ENCODE measurements around the gene PAXX.
A peak's percentile ranks its signal among the peaks of the same experiment; 100 is the strongest.
"Not testable (repeated sequence)": the region's sequence is repeated elsewhere in the genome, so short reads cannot be mapped to it uniquely, and the experiment has no call there.

The PAXX gene

GRCh38 chr9:137032858-137033257 lies 40.6 kb downstream of the PAXX start:
- no peak for DNase-seq

GRCh38 chr9:137033481-137033880 lies 41.3 kb downstream of the PAXX start:
- not testable (repeated sequence) for DNase-seq

DNA sequence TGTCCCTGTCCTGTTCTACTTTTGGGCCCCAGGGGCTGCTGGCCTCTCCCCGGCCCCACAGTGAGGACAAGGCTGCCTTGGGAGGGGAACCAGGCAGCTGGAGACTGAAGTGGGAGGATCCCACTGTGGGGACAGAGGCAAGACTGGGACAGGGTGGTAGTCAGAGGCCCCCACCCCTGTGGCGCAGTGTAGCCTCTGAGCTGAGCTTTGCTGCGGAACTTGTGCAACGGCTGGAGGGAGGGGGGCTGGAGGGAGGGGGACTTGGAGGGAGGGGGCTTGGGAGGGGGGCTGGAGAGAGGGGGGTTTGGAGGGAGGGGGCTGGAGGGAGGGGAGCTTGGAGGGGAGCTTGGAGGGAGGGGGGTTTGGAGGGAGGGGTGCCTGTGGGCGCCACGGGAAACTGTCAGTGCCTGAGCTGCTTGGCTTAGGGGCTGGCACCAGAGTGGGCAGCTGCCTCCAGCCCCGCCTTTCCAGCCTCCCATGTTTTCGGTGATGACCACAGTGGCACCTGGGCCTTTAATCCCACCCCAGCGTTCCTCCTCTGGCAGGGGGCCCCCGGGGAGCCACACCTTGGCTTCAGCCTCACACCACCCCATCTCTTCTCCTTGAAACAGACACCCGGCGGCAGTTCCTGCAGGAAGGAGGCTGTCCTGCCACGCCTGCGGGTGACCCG lies 42.0 kb downstream of the PAXX start:
- DNase-seq, result no peak

- peak; percentile 30 to 90 (median 73) for DNase-seq
Observed at GRCh38 chr9:137034709-137035506, 42.7 kb downstream of the PAXX start.

GRCh38 chr9:137035507-137035834 lies 43.2 kb downstream of the PAXX start:
- DNase-seq, result no peak

GRCh38 chr9:137035937-137036336 lies 43.7 kb downstream of the PAXX start:
- no peak for DNase-seq

DNA sequence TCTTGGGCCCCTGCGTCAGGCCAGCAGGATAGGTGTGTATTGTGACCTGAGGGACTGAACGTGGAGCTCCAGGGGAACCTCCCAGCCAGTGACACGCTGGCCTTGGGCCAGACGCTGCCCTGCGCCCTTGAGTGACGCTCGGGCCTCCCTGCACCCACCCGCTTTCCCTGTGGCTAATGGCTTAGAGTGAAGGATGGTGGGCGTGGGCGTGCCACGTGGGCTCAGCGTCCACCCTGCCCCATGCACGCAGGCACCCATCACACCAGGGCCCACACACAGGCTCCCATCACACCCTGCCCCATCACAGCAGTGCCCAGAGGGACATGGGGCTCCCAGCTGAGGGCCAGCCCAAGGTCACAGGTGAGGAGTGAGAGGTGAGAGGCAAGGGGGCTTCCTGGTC lies 44.8 kb downstream of the PAXX start:
- DNase-seq, result no peak

- DNase-seq, result no peak
Observed at GRCh38 chr9:137037483-137037882, 45.3 kb downstream of the PAXX start.

DNA sequence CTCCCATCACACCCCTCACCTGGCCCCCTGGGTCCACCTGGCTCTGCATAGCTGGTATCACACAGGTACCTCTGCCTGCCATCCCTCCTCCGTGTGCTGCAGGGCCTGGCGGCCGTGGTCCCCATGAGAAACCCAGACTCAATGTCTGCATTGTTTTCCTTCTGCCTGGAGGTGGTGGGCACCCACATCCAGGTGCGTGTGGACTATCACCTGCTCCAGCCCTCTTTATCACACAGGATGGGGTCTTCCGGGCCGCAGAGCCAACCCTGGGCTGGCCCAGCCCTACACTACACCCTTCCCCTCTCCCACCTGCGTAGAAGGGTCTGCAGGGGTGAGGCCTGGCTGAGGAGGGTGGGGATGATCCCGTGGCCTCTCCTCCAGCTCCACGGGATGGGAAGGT lies 46.7 kb downstream of the PAXX start:
- no peak for DNase-seq

DNA sequence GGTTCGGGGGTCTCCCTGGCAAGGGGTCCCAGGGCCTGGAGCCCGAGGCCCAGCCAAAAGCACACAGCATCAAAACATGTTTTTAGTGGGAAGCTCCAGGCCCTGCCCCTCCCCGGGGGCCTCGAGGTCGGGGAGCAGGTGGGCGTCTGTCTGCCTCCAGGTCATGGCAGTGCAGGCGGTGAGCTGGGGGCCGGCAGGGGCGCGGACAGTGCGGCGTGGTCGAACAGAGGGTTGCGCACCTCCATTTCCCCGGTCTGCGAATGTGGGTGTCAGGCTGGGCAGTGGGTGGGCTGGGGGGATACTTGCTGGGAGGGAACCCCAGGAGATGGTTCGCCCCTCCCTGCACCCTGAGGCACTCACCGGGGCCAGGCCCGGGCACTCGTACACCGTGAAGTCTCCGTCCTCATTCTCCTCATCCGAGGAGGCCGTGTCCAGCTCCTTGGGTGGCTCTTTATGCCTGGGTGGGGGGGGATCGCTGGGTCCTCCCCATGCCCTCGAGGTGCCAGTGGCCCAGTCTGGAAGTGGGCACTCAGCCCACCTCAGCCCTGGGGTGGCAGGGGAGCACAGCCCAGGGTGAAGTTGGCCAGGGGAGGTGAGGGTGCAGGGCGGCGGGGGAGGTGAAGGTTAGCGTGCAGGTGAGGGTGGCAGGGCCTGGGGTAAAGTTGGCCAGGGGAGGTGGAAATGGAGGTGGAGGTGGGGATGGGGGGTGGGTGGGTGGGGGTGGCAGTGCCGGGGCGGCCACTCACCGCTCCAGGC lies 47.6 kb downstream of the PAXX start:
- DNase-seq, result no peak

DNA sequence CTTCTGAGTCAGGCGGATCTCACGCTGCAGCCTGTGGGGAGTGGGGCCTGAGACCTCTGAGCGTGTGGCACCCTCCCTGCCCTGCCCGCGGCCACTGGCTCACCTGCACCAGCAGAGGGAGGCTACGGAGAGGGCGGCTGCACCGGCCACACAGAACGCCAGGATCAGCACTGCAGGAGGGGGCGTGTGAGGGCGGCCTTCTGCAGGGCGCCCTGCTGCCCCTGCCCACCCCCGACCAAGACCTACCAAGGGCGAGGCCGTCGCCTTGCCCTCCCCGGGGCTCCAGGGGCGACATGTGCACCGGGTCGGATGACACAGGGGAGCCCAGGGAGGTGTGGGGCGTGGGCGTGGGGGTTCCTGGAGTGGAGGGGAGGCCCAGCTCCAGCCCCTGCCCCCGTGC lies 48.3 kb downstream of the PAXX start:
- no peak for DNase-seq

DNA sequence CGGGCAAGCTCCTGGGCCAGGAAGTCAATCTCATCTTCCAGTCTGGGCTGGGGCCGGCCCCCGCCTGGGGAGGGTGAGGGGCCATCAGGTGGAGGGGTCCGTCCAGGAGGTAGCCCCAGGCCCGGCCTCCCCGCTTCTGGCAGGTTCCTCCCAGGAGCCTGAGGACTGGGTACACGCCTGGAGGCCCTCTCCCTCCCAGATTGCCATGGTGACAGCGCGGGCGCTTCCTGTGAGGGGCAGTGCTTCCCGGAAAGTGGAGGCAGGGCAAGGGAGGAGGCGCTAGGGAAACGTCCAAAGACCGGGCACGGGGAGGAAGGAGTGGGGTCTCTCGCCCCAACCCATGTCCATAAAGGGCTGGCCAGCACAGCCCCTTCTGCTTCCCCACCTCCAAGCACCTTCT lies 48.9 kb downstream of the PAXX start:
- DNase-seq, result no peak

DNA sequence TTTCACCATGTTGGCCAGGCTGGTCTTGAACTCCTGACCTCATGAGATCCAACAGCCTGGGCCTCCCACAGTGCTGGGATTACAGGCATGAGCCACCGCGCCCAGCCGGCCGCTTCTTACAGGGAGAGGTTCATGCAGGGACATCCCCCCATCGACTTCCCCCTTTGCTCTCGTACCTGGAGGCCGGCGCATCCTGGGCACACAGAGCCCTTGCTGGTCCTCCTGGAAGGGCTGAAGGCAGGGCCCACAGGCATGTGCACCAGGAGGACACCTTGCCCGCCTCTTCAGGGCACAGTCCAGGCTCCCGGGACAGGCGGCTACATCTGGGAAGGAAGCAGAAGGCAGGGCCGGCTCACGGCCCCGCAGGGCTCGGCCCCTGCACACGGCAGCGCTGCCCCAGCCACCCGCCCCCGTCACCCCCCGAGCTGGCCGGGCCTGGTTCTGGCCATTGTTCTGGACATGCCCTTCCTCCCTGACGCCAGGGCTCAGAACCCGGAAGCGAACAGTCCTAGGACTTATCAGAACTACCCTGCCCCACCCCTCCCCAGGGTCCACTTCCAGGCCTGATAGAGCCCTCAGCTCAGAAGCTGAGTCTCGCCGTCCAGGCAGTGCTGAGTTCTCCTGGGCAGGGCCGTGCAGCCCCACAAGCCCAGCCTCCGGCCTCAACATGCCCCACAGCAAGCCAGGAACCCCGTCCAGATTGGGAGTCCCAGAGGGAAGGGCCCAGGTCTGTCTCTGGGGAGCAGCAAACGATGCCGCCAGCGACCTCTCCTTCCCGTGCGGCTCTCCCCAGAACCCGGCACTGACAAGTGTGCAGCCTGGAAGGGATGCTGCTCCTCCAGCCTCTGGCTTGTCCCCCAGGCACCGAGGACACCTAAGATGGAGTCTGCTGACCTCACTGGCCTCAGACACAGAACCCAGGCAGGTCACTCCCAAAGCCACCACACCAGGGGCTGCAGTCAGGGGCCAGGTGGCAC lies 50.8 kb downstream of the PAXX start:
- no peak for DNase-seq
